ENCODE results near the gene NIT1. TPM values are rescaled to one million over a fixed set of nuclear protein-coding genes. Genes with fewer than 3 reads are reported as not detected.

NIT1 gene
- 10 to 100 TPM; 51.0 to 65.1 TPM for total RNA-seq
- polyA plus RNA-seq (2013, experiment 1 of 2): 61.7 TPM
- 50.8 TPM for polyA plus RNA-seq (2013, experiment 2 of 2)
- long read RNA-seq, experiment 1, transcript NIT1-203 (7 exons, 1,362 nt): major isoform, 22 of 38 reads
- long read RNA-seq, experiment 1, transcript NIT1-216 (6 exons, 1,351 nt): minor isoform, 5 of 38 reads
- long read RNA-seq, experiment 1, partial matches to known transcripts: 7 of 38 reads
- long read RNA-seq, experiment 1, other reads (novel, unspliced or antisense): 4 of 38 reads
- long read RNA-seq, experiment 2, transcript NIT1-203 (7 exons, 1,362 nt): major isoform, 37 of 52 reads
- long read RNA-seq, experiment 2, partial matches to known transcripts: 3 of 52 reads
- long read RNA-seq, experiment 2, other reads (novel, unspliced or antisense): 9 of 52 reads
- long read RNA-seq, experiment 3, transcript NIT1-203 (7 exons, 1,362 nt): major isoform, 101 of 126 reads
- long read RNA-seq, experiment 3, partial matches to known transcripts: 1 of 126 reads
- long read RNA-seq, experiment 3, other reads (novel, unspliced or antisense): 21 of 126 reads
- long read RNA-seq, experiment 4, transcript NIT1-203 (7 exons, 1,362 nt): major isoform, 100 of 136 reads
- long read RNA-seq, experiment 4, transcript NIT1-216 (6 exons, 1,351 nt): minor isoform, 7 of 136 reads
- long read RNA-seq, experiment 4, partial matches to known transcripts: 3 of 136 reads
- long read RNA-seq, experiment 4, other reads (novel, unspliced or antisense): 22 of 136 reads

- H3K4me3 Mint-ChIP-seq: peak within 1 kb of the TSS; percentile 96
- H3K9me3 Mint-ChIP-seq: no peaks in the 10 kb centered on the region
- Histone ChIP-seq H3K4me3 (ENCODE audit: low read length) (peak within 1 kb of the TSS; percentile 99), H3K27me3 (ENCODE audit: control insufficient read depth, insufficient read depth, low read length, poor library complexity, severe bottlenecking) (no peaks in the 10 kb centered on the region), H3K9ac (ENCODE audit: extremely low read depth, low read length, poor library complexity, severe bottlenecking) (peak within 1 kb of the TSS; percentile 87), H3K4me1 (ENCODE audit: control insufficient read depth, insufficient read depth, low read length) (peaks cover 8% of the 10 kb centered on the region), H3K36me3 (ENCODE audit: control insufficient read depth, insufficient read depth, low read length) (peaks cover 43% of the 10 kb centered on the region), H3K27ac (ENCODE audit: low read depth, low read length) (peak within 1 kb of the TSS; percentile 78), H3K9me3 (ENCODE audit: control insufficient read depth, low read length) (no peaks in the 10 kb centered on the region)
- DNase-seq: peak; percentile 97
- peak within 1 kb of the TSS; percentile 98 for H3K27ac Mint-ChIP-seq
- H3K4me1 Mint-ChIP-seq: peaks cover 22% of the 10 kb centered on the region
- peaks cover 38% of the 10 kb centered on the region for H3K36me3 Mint-ChIP-seq (ENCODE audit: low read depth)
- WGBS, 2 experiments (ENCODE audit: insufficient coverage in 1 of 2, insufficient read length in 1 of 2): 0% methylated on average over 19 to 58 of the region's 58 CpGs
- H3K27me3 Mint-ChIP-seq (ENCODE audit: insufficient read depth): no peaks in the 10 kb centered on the region
- no peak for TF ChIP-seq CTCF (conservative IDR thresholded peaks at IDR 0.05)
These were observed at the start of gene NIT1, which contains the start of gene PFDN2 for GRCh38 chr1:161117759-161118581. TSS of gene NIT1 (plus strand) at chr1:161118105. CDS start at chr1:161118177, 72 bp downstream. TSS of gene PFDN2 (minus strand) at chr1:161118037. CDS start at chr1:161118026, 11 bp downstream.

GRCh38 chr1:161068306-161069234 lies 49.3 kb upstream of the NIT1 start:
- no peaks in the 10 kb centered on the region for H3K9me3 Mint-ChIP-seq
- H3K36me3 Mint-ChIP-seq (ENCODE audit: low read depth): no peaks in the 10 kb centered on the region
- no peaks in the 10 kb centered on the region for H3K27me3 Mint-ChIP-seq (ENCODE audit: insufficient read depth)
- H3K9me3 ChIP-seq (ENCODE audit: control insufficient read depth, low read length): no peaks in the 10 kb centered on the region
- no peak for TF ChIP-seq CTCF (conservative IDR thresholded peaks at IDR 0.05)
- H3K36me3 ChIP-seq (ENCODE audit: control insufficient read depth, insufficient read depth, low read length): no peaks in the 10 kb centered on the region
- DNase-seq: peak; percentile 75
- H3K4me3 ChIP-seq (ENCODE audit: low read length): no peak overlapping the region
- no peaks in the 10 kb centered on the region for H3K4me1 ChIP-seq (ENCODE audit: control insufficient read depth, insufficient read depth, low read length)
- no peak overlapping the region for H3K27ac ChIP-seq (ENCODE audit: low read depth, low read length)
- no peak overlapping the region for H3K9ac ChIP-seq (ENCODE audit: extremely low read depth, low read length, poor library complexity, severe bottlenecking)
- H3K27ac Mint-ChIP-seq: no peak overlapping the region
- H3K4me1 Mint-ChIP-seq: peaks cover 8% of the 10 kb centered on the region
- 87 to 92% methylated on average over 5 to 10 of the region's 10 CpGs for WGBS, 2 experiments (ENCODE audit: insufficient coverage in 1 of 2, insufficient read length in 1 of 2)
- H3K27me3 ChIP-seq (ENCODE audit: control insufficient read depth, insufficient read depth, low read length, poor library complexity, severe bottlenecking): no peaks in the 10 kb centered on the region
- no peak overlapping the region for H3K4me3 Mint-ChIP-seq
